Panc1 (cell line): ENCODE results near the gene TMEM185B. TPM values are rescaled to one million over a fixed set of nuclear protein-coding genes. Genes with fewer than 3 reads are reported as not detected.

Experiments
- ATAC-seq: fragments of 200-7000 bp; cut with Tn5 transposase; 2 replicates; pipeline ENCODE4 v1.9.1; 2020; ENCODE audit warnings: mild to moderate bottlenecking, moderate library complexity
- BruUV-seq: library from RNA; stranded (reverse); fragments of 400-500 nt; replicated peaks from 2 replicates; lab custom pipeline; 2021; lab: Mats Ljungman, UMichigan
- CTCF ChIA-PET: fragments of 300-600 bp; sonication (Branson Sonifier 250); formaldehyde crosslinking; loops from one replicate; lab custom pipeline; 2022; ENCODE audit warnings: antibody characterized with exemption; lab: Charles Lee
- POLR2A ChIA-PET: fragments of 300-600 bp; sonication (Branson Sonifier 250); formaldehyde crosslinking; loops from one replicate; lab custom pipeline; 2022; ENCODE audit warnings: antibody characterized with exemption; lab: Charles Lee
- DNase-seq: peaks from one replicate; pipeline ENCODE4 v3.0.0-alpha.2; 2010; ENCODE audit warnings: low read depth, low spot score
- H3K27ac ChIP-seq: 2 replicates; pipeline ENCODE4 v1.5.1; 2011; ENCODE audit warnings: mild to moderate bottlenecking, low read length, inconsistent platforms
- H3K27me3 ChIP-seq: fragments of 200-500 bp; sonication (Bioruptor generic); 2 replicates; pipeline ENCODE4 v1.6.0; 2014; ENCODE audit warnings: low read length, inconsistent platforms; ENCODE audit not compliant: control insufficient read depth, insufficient read depth
- H3K36me3 ChIP-seq: fragments of 200-500 bp; sonication (Bioruptor generic); 2 replicates; pipeline ENCODE4 v1.5.1; 2014; ENCODE audit warnings: inconsistent platforms, mild to moderate bottlenecking, low read length, moderate library complexity; ENCODE audit not compliant: control insufficient read depth, insufficient read depth
- H3K4me1 ChIP-seq: 2 replicates; pipeline ENCODE4 v1.5.1; 2011; ENCODE audit warnings: inconsistent platforms, mild to moderate bottlenecking, low read length, moderate library complexity; ENCODE audit not compliant: control insufficient read depth, insufficient read depth
- H3K4me3 ChIP-seq, 2 experiments: 2 replicates each; pipeline ENCODE4 v1.5.1; 2011 to 2012; ENCODE audit warnings: low read depth in 2 of 2, low read length in 2 of 2, mild to moderate bottlenecking in 2 of 2, inconsistent platforms in 1 of 2, moderate library complexity in 1 of 2
- H3K9me3 ChIP-seq: fragments of 200-500 bp; sonication (Bioruptor generic); 2 replicates; pipeline ENCODE4 v1.5.1; 2014; ENCODE audit warnings: low read depth, mild to moderate bottlenecking, inconsistent platforms, low read length, moderate library complexity; ENCODE audit not compliant: control insufficient read depth, insufficient read depth
- CTCF ChIP-seq: fragments of 450-650 bp; IDR thresholded peaks from 2 replicates; pipeline ENCODE4 v1.5.1; 2017; ENCODE audit warnings: mild to moderate bottlenecking
- POLR2AphosphoS5 ChIP-seq: IDR thresholded peaks from 2 replicates; pipeline ENCODE4 v1.6.1; 2012; ENCODE audit warnings: mild to moderate bottlenecking, low read depth, low read length, moderate library complexity
- REST ChIP-seq, 2 experiments: IDR thresholded peaks; 2 replicates each; pipeline ENCODE4 v1.6.1; 2011 to 2012; ENCODE audit warnings: low read depth in 2 of 2, control low read depth in 1 of 2, low read length in 1 of 2, mild to moderate bottlenecking in 1 of 2, moderate library complexity in 1 of 2; ENCODE audit not compliant: insufficient read depth in 1 of 2
- SIN3A ChIP-seq: IDR thresholded peaks from 2 replicates; pipeline ENCODE4 v1.6.1; 2012; ENCODE audit warnings: low read depth, mild to moderate bottlenecking, low read length, moderate library complexity, borderline replicate concordance; ENCODE audit not compliant: insufficient read depth
- TCF7L2 ChIP-seq: IDR thresholded peaks from 2 replicates; pipeline ENCODE4 v1.6.1; 2011; ENCODE audit warnings: mild to moderate bottlenecking, low read depth, low read length, inconsistent platforms
- in situ Hi-C: cut with HindIII; loops from 2 replicates; pipeline ENCODE4 v1.10.0; 2016; ENCODE audit warnings: low sequenced_read_pairs, low pct_unique_long_range_greater_than_20kb
- intact Hi-C: fragments of 100-400 bp; cut with micrococcal nuclease; formaldehyde crosslinking; loops from one replicate; pipeline ENCODE4 v1.10.0; 2022; ENCODE audit not compliant: unreplicated experiment
- total RNA-seq: library from RNA; stranded (reverse); gene quantifications from one replicate; pipeline ENCODE4 v1.2.1, GENCODE V29; 2021; ENCODE audit not compliant: unreplicated experiment

Gene TMEM185B
- total RNA-seq, 1 experiment from 2014 or later: 54.6 TPM

- POLR2A ChIA-PET: no interaction called here
- CTCF ChIA-PET: no interaction called here
- Histone ChIP-seq H3K4me1 (peaks cover 9% of the 10 kb centered on the region), H3K4me3 (no peak overlapping the region), H3K9me3 (no peaks in the 10 kb centered on the region), H3K27ac (no peak overlapping the region), H3K27me3 (no peaks in the 10 kb centered on the region), H3K36me3 (no peaks in the 10 kb centered on the region)
- TF ChIP-seq POLR2AphosphoS5: no peak
- no peak for TF ChIP-seq TCF7L2
- no peak for TF ChIP-seq CTCF
- TF ChIP-seq REST (IDR thresholded peaks at IDR 0.05; ENCODE audit: insufficient read depth in 1 of 2, low read depth in 2 of 2, low read length in 1 of 2): no peak
- no peak for TF ChIP-seq SIN3A
- no peak for ATAC-seq
- in situ Hi-C loops: no loop called here
- DNase-seq: no peak
- no TSS peak for BruUV-seq
- intact Hi-C loops: loop anchor here (5.0 kb wide), 1 partner anchor 83 kb away; no protein-coding TSS in a partner anchor
These were observed 6.1 kb upstream of the TMEM185B start for GRCh38 chr2:120229341-120229740.

DNA sequence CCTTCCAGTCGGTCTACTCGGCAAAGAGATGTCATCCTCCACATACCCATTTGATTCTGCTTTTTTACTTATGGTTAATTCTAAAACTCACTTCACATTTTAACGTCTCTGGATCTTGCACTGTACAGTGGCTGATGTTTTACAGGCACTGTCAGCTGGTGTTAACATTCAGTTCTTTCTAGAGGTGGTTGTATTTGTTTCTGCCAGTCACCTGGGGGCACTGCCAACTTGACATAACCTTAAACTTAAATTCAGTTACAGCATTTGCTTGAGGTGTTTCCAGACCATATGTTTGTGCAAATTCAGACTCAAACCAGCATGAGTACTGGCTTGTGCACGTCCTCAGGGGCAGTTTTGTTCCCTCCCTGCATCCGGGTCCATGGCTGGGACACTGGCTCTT is 5.3 kb upstream of the TMEM185B start:
- no peak overlapping the region for H3K27ac ChIP-seq
- ATAC-seq (no peak), DNase-seq (no peak)
- in situ Hi-C loops (no loop called here), intact Hi-C loops (loop anchor here (5.0 kb wide), 1 partner anchor 84 kb away; no protein-coding TSS in a partner anchor)
- H3K4me1 ChIP-seq: peaks cover 15% of the 10 kb centered on the region
- TF ChIP-seq CTCF: no peak
- TF ChIP-seq POLR2AphosphoS5: no peak
- TF ChIP-seq SIN3A: no peak
- TF ChIP-seq REST (IDR thresholded peaks at IDR 0.05; ENCODE audit: insufficient read depth in 1 of 2, low read depth in 2 of 2, low read length in 1 of 2): no peak
- TF ChIP-seq TCF7L2: no peak
- H3K27me3 ChIP-seq: no peaks in the 10 kb centered on the region
- POLR2A ChIA-PET: no interaction called here
- no peaks in the 10 kb centered on the region for H3K36me3 ChIP-seq
- H3K4me3 ChIP-seq: no peak overlapping the region
- no TSS peak for BruUV-seq
- no peaks in the 10 kb centered on the region for H3K9me3 ChIP-seq
- CTCF ChIA-PET: no interaction called here
